MM.1S (cell line): ENCODE results near the gene EIF5.
A peak's percentile ranks its signal among the peaks of the same experiment; 100 is the strongest.

Experiments
- DNase-seq: peaks from one replicate; pipeline ENCODE4 v3.0.0-alpha.2; 2015
- H2AFZ ChIP-seq: fragments of 300-600 bp; sonication (generic); 2 replicates; pipeline ENCODE4 v1.6.0; 2016; ENCODE audit warnings: antibody characterized with exemption, low read length
- H3F3A ChIP-seq: fragments of 300-600 bp; sonication (generic); 2 replicates; pipeline ENCODE4 v1.6.1; 2016; ENCODE audit warnings: mild to moderate bottlenecking, antibody characterized with exemption, low read length, moderate library complexity, mixed read lengths; ENCODE audit not compliant: insufficient read depth
- H3K27ac ChIP-seq: fragments of 300-600 bp; sonication (generic); 2 replicates; pipeline ENCODE4 v1.5.1; 2016; ENCODE audit warnings: mild to moderate bottlenecking, low read length
- H3K27me3 ChIP-seq: fragments of 300-600 bp; sonication (generic); replicated peaks from 2 replicates; pipeline ENCODE4 v1.6.0; 2016; ENCODE audit warnings: low read length; ENCODE audit not compliant: insufficient read depth
- H3K36me3 ChIP-seq: fragments of 300-600 bp; sonication (generic); replicated peaks from 2 replicates; pipeline ENCODE4 v1.6.1; 2016; ENCODE audit warnings: mild to moderate bottlenecking, low read length, mixed read lengths; ENCODE audit not compliant: insufficient read depth
- H3K4me1 ChIP-seq: fragments of 300-600 bp; sonication (generic); 2 replicates; pipeline ENCODE4 v1.6.1; 2016; ENCODE audit warnings: low read length, mixed read lengths
- H3K4me2 ChIP-seq: fragments of 300-600 bp; sonication (generic); 2 replicates; pipeline ENCODE4 v1.6.0; 2016; ENCODE audit warnings: low read depth, low read length
- H3K4me3 ChIP-seq: fragments of 300-600 bp; sonication (generic); 2 replicates; pipeline ENCODE4 v1.5.1; 2016; ENCODE audit warnings: low read length, mixed read lengths
- H3K79me2 ChIP-seq: fragments of 300-600 bp; sonication (generic); 2 replicates; pipeline ENCODE4 v1.6.1; 2016; ENCODE audit warnings: mixed run types, low read length, mixed read lengths
- H3K9ac ChIP-seq: fragments of 300-600 bp; sonication (generic); 2 replicates; pipeline ENCODE4 v1.6.1; 2016; ENCODE audit warnings: low read length, mixed read lengths
- H3K9me2 ChIP-seq: fragments of 300-600 bp; sonication (generic); replicated peaks from 2 replicates; pipeline ENCODE4 v1.6.1; 2016; ENCODE audit warnings: mild to moderate bottlenecking, low read length, mixed read lengths; ENCODE audit not compliant: insufficient read depth
- H3K9me3 ChIP-seq: fragments of 300-600 bp; sonication (generic); replicated peaks from 2 replicates; pipeline ENCODE4 v1.6.1; 2016; ENCODE audit warnings: mild to moderate bottlenecking, low read length, mixed read lengths; ENCODE audit not compliant: insufficient read depth
- H4K20me1 ChIP-seq: fragments of 300-600 bp; sonication (generic); 2 replicates; pipeline ENCODE4 v1.6.1; 2016; ENCODE audit warnings: mild to moderate bottlenecking, low read length, moderate library complexity, mixed read lengths; ENCODE audit not compliant: insufficient read depth
- EZH2 ChIP-seq: fragments of 300-600 bp; sonication (generic); optimal IDR thresholded peaks from 2 replicates; pipeline ENCODE3; 2017; ENCODE audit warnings: low read depth, mild to moderate bottlenecking, antibody characterized with exemption, low read length, mixed read lengths
- EZH2phosphoT487 ChIP-seq: fragments of 300-600 bp; sonication (generic); IDR thresholded peaks from 2 replicates; pipeline ENCODE4 v1.6.1; 2018; ENCODE audit warnings: antibody characterized with exemption, low read length
- TF ChIP-seq, protein P1 (sequence below): fragments of 300-600 bp; sonication (generic); IDR thresholded peaks from 2 replicates; pipeline ENCODE4 v1.5.1; 2016; ENCODE audit warnings: antibody characterized with exemption, low read length, mixed read lengths

Gene EIF5

DNA sequence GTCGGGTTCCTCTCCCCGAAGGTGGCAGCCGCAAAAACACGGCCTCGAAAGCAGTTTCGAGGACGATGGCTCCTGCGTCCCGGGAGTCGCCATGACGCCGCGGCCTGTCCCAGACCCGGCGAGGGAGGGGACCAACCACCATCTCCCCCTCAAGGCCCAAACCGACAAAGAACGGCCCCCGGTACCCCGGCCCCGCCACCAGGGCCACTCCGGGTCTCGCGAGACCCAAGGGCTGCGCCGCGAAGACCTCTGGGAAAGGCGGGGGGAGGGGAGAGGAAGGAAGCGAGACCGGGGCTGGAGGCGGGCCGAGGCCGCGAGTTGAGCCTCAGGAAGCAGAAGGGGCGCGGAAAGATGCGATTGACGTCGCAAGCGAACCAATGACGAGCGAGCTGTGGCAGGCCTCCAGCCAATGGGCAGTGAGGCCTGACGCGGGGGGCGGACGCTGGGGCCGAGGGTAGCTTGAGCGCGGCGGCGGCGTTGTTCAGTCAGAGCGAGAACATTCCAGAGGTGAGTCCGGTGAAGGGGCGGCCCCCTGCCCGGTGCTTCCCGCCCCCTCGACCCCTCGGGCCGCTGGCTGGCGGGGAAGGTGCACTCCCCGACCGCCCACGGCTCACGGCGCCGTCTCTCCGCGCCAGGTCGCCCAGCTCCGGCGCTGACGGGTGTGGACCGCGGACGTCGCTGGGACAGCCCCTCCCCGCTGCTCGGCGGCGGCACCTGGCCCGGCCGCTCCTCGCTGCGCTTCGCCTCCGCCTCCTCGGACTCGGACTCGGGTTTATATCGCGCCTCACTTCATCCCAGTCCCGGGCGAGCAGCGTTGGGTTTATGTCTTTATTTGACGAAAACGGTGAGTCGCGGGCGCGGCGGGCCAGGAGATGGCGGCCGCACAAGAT is at the start of gene EIF5:
EIF5 (plus strand) TSS at position 484 of the 890 bp plus-strand sequence. CDS start 1,624 bp downstream, outside the sequence.
- Histone ChIP-seq H4K20me1 (no peaks in the 10 kb centered on the region), H3K4me1 (peaks cover 5% of the 10 kb centered on the region; the same call in 1 of the 2 replicates), H3K36me3 (peaks cover 15% of the 10 kb centered on the region; the same call in 1 of the 2 replicates), H3K4me3 (peak within 1 kb of the TSS; percentile 76), H2AFZ (peak within 1 kb of the TSS; percentile 80), H3F3A (no peaks in the 10 kb centered on the region), H3K27me3 (no peaks in the 10 kb centered on the region), H3K9me3 (no peaks in the 10 kb centered on the region), H3K9me2 (no peaks in the 10 kb centered on the region), H3K79me2 (peaks cover 33% of the 10 kb centered on the region), H3K27ac (peak within 1 kb of the TSS; percentile 75), H3K4me2 (peak within 1 kb of the TSS; percentile 66), H3K9ac (peak within 1 kb of the TSS; percentile 91)
- TF ChIP-seq EZH2phosphoT487 = no peak
- no peak for TF ChIP-seq EZH2
- TF ChIP-seq, protein P1, sequence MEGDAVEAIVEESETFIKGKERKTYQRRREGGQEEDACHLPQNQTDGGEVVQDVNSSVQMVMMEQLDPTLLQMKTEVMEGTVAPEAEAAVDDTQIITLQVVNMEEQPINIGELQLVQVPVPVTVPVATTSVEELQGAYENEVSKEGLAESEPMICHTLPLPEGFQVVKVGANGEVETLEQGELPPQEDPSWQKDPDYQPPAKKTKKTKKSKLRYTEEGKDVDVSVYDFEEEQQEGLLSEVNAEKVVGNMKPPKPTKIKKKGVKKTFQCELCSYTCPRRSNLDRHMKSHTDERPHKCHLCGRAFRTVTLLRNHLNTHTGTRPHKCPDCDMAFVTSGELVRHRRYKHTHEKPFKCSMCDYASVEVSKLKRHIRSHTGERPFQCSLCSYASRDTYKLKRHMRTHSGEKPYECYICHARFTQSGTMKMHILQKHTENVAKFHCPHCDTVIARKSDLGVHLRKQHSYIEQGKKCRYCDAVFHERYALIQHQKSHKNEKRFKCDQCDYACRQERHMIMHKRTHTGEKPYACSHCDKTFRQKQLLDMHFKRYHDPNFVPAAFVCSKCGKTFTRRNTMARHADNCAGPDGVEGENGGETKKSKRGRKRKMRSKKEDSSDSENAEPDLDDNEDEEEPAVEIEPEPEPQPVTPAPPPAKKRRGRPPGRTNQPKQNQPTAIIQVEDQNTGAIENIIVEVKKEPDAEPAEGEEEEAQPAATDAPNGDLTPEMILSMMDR = no peak
- peak; percentile 92 for DNase-seq

DNA sequence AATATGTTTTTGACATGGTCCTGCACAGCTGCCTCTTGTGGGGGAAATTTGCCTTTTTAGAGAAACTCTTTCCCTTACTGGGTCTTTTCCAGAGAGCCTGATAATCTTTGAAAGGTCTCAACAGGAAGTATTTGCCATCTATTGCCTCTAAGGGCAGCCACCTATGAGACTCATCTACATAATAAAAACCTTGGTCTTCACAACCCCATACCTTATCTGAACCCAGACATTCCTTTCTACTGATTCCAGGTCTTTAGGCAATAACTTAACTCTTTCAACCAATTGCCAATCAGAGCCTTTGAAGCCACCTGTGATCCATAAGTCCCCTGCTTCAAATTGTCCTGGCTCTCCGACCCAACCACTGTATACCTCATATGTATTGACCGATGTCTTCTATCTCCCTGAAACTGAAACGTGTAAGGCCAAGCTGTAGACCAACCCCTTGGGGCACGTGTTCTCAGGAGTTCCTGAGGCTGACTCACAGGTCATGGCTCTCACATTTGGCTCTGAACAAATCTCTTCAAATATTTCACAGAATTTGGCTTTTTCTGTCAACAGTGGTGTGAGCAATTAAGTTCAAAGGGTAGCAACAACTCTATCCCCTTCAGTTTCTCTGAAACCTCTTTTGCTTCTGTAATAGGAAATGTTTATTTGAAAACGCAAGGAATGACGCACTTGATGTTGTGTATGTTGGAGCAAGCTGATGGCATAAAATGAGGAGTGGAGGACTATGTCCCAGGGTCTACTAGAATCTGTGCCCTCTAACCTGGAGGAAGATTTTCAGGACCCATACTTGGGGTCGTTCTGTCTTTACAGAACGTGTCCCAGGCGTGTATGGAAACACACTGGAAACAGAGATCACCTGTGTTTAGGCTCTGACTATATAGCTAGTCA is 49.2 kb upstream of the EIF5 start:
- H2AFZ ChIP-seq = no peak overlapping the region

DNA sequence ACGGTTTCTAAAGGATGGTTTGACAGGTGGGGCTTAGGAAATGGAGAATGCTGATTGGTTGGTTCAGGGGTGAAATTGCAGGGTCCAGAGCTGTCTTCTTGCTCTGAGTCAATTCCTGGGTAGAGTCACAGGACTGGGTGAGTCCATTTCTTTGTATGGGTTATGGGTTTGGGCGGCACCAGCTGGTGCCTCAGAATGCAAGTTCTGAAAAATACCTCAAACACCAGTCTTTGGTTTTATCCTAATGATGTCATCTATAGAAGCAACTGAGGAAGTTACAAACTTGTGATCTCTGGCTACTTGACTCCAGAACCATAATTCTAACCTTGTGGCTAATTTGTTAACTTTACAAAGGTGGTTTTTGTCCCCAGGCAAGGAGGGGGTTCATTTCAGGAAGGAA is 47.6 kb upstream of the EIF5 start:
- H3K9ac ChIP-seq = no peak overlapping the region
- H3K79me2 ChIP-seq = no peaks in the 10 kb centered on the region
- H3K27ac ChIP-seq = no peak overlapping the region
- H3K4me2 ChIP-seq = no peak overlapping the region
- no peaks in the 10 kb centered on the region for H3K9me3 ChIP-seq
- H3K9me2 ChIP-seq = no peaks in the 10 kb centered on the region
- H3K27me3 ChIP-seq = no peaks in the 10 kb centered on the region
- H4K20me1 ChIP-seq = no peaks in the 10 kb centered on the region
- no peak overlapping the region for H2AFZ ChIP-seq
- H3F3A ChIP-seq = no peaks in the 10 kb centered on the region
- DNase-seq = no peak
- no peak for TF ChIP-seq EZH2
- TF ChIP-seq, protein P1 = no peak
- TF ChIP-seq EZH2phosphoT487 = no peak
- H3K4me3 ChIP-seq = no peak overlapping the region
- H3K4me1 ChIP-seq = 0 out of 2 replicates have a peak, but pooled peaks cover 4% of the 10 kb centered on the region
- H3K36me3 ChIP-seq = no peaks in the 10 kb centered on the region

More for the DNA sequence above, 49.2 kb upstream of the EIF5 start:
- Histone ChIP-seq H3K27me3 (no peaks in the 10 kb centered on the region), H3K9me3 (no peaks in the 10 kb centered on the region), H3K9me2 (no peaks in the 10 kb centered on the region), H3K4me2 (no peak overlapping the region), H3K27ac (no peak overlapping the region), H3F3A (no peaks in the 10 kb centered on the region), H3K4me1 (0 out of 2 replicates have a peak, but pooled peaks cover 4% of the 10 kb centered on the region), H3K9ac (no peak overlapping the region), H3K4me3 (no peak overlapping the region), H4K20me1 (no peaks in the 10 kb centered on the region), H3K79me2 (no peaks in the 10 kb centered on the region), H3K36me3 (no peaks in the 10 kb centered on the region)
- TF ChIP-seq EZH2 = no peak
- TF ChIP-seq, protein P1 = no peak
- TF ChIP-seq EZH2phosphoT487 = no peak
- DNase-seq = no peak
